HepG2 (cell line): ENCODE measurements around the gene ZSWIM8. TPM values are rescaled to one million over a fixed set of nuclear protein-coding genes. Genes with fewer than 3 reads are reported as not detected.

Experiments used
- ATAC-seq: fragments of 200-7000 bp; cut with Tn5 transposase; 3 replicates; pipeline ENCODE4 v1.9.1; 2020; ENCODE audit warnings: mild to moderate bottlenecking, moderate library complexity
- BruUV-seq: library from RNA; stranded (reverse); fragments of 400-500 nt; replicated peaks from 2 replicates; lab custom pipeline; 2021; lab: Mats Ljungman, UMichigan
- CTCF ChIA-PET: fragments of 300-600 bp; formaldehyde crosslinking; extraction: SDS; loops from one replicate; lab custom pipeline; 2021; ENCODE audit warnings: low total read pairs, inconsistent platforms, low intra/inter-chr PET ratio; lab: Yijun Ruan, JAX
- POLR2A ChIA-PET: fragments of 350-600 bp; sonication (Branson Sonifier 250); formaldehyde crosslinking; loops from one replicate; lab custom pipeline; 2020; ENCODE audit warnings: antibody characterized with exemption, inconsistent platforms; lab: Yijun Ruan, JAX
- DNase-seq: peaks from one replicate; pipeline ENCODE4 v3.0.0-alpha.2; 2015; ENCODE audit warnings: low spot score
- FAIRE-seq: peaks from 3 replicates; lab custom pipeline; 2011; peaks lifted over from hg19 to GRCh38; lab: Jason Lieb, UNC
- H2AFZ ChIP-seq: one replicate; pipeline ENCODE4 v1.6.1; 2011; ENCODE audit warnings: low read length, inconsistent platforms
- H3K27ac ChIP-seq: fragments of 300-600 bp; 3 replicates; pipeline ENCODE4 v1.8.0; 2011; ENCODE audit warnings: mixed run types, mild to moderate bottlenecking, mixed read lengths, low read length, inconsistent platforms; ENCODE audit not compliant: insufficient read depth; ENCODE audit errors: extremely low read length
- H3K27me3 ChIP-seq, 2 experiments: fragments of 200-600 bp in 1 of 2; 2 replicates in 1 of 2; 3 replicates in 1 of 2; pipeline versions ENCODE4 v1.6.0 to v1.8.0; 2011; ENCODE audit warnings: low read length in 2 of 2, mild to moderate bottlenecking in 2 of 2, moderate library complexity in 2 of 2, inconsistent platforms in 1 of 2; ENCODE audit not compliant: insufficient read depth in 2 of 2, control insufficient read depth in 1 of 2
- H3K36me3 ChIP-seq, 2 experiments: fragments of 200-600 bp in 1 of 2; replicated peaks in 1 of 2; 2 replicates in 1 of 2; 3 replicates in 1 of 2; pipeline versions ENCODE4 v1.5.1 to v1.8.0; 2011; ENCODE audit warnings: low read length in 2 of 2, inconsistent platforms in 1 of 2; ENCODE audit not compliant: insufficient read depth in 2 of 2, control insufficient read depth in 1 of 2
- H3K4me1 ChIP-seq: 2 replicates; pipeline ENCODE4 v1.5.1; 2012; ENCODE audit warnings: low read length, inconsistent platforms; ENCODE audit not compliant: insufficient read depth
- H3K4me2 ChIP-seq: 2 replicates; pipeline ENCODE4 v1.6.0; 2011; ENCODE audit warnings: low read depth, low read length, inconsistent platforms
- H3K4me3 ChIP-seq, 3 experiments: fragments of 200-600 bp in 1 of 3; sonication (generic), shearing (Covaris generic) in 1 of 3; replicated peaks in 1 of 3; 2 replicates each; pipeline ENCODE4 v1.5.1; 2011 to 2016; ENCODE audit warnings: low read length in 3 of 3, inconsistent platforms in 2 of 3, low read depth in 2 of 3, mild to moderate bottlenecking in 2 of 3, control low read depth in 1 of 3, mixed read lengths in 1 of 3; ENCODE audit not compliant: insufficient read depth in 1 of 3
- H3K79me2 ChIP-seq: one replicate; pipeline ENCODE4 v1.6.1; 2011; ENCODE audit warnings: low read length, inconsistent platforms; ENCODE audit not compliant: insufficient read depth
- H3K9ac ChIP-seq: 2 replicates; pipeline ENCODE4 v1.6.0; 2011; ENCODE audit warnings: mild to moderate bottlenecking, low read depth, low read length, inconsistent platforms; ENCODE audit not compliant: insufficient read depth
- H3K9me3 ChIP-seq: 2 replicates; pipeline ENCODE4 v1.5.1; 2012; ENCODE audit warnings: mild to moderate bottlenecking, low read length
- H4K20me1 ChIP-seq: 2 replicates; pipeline ENCODE4 v1.6.0; 2011; ENCODE audit warnings: inconsistent platforms, mild to moderate bottlenecking, low read length, moderate library complexity; ENCODE audit not compliant: insufficient read depth
- ATF5 ChIP-seq: sonication (generic); formaldehyde crosslinking; IDR thresholded peaks from 2 replicates; pipeline ENCODE4 v1.4.0; 2020; ENCODE audit warnings: mild to moderate bottlenecking, low read depth, missing genetic modification reagents
- FLYWCH1 ChIP-seq: sonication (generic); formaldehyde crosslinking; IDR thresholded peaks from 2 replicates; pipeline ENCODE4 v1.8.1; 2023; ENCODE audit warnings: mild to moderate bottlenecking, missing genetic modification reagents
- RELA ChIP-seq: sonication (generic); formaldehyde crosslinking; IDR thresholded peaks from 2 replicates; pipeline ENCODE4 v1.4.0; 2020; ENCODE audit warnings: missing genetic modification reagents
- SP140L ChIP-seq: sonication (generic); formaldehyde crosslinking; IDR thresholded peaks from 2 replicates; pipeline ENCODE4 v1.4.0; 2020; ENCODE audit warnings: missing genetic modification reagents, borderline replicate concordance
- STAT6 ChIP-seq: sonication (generic); formaldehyde crosslinking; IDR thresholded peaks from 2 replicates; pipeline ENCODE4 v1.4.0; 2020; ENCODE audit warnings: missing genetic modification reagents, mild to moderate bottlenecking, borderline replicate concordance
- ZBTB26 ChIP-seq: IDR thresholded peaks from 2 replicates; pipeline ENCODE4 v1.6.1; 2016; ENCODE audit warnings: missing compliant biosample characterization, missing genetic modification reagents, borderline replicate concordance
- ZFP41 ChIP-seq: sonication (generic); formaldehyde crosslinking; IDR thresholded peaks from 2 replicates; pipeline ENCODE4 v1.4.0; 2020; ENCODE audit warnings: mild to moderate bottlenecking, missing genetic modification reagents, borderline replicate concordance
- ZNF292 ChIP-seq: sonication (generic); formaldehyde crosslinking; IDR thresholded peaks from 2 replicates; pipeline ENCODE4 v1.8.1; 2022; ENCODE audit warnings: mild to moderate bottlenecking, low read depth, missing genetic modification reagents, borderline replicate concordance
- ZNF749 ChIP-seq: sonication (generic); formaldehyde crosslinking; IDR thresholded peaks from 2 replicates; pipeline ENCODE4 v1.8.0; 2022; ENCODE audit warnings: mild to moderate bottlenecking, missing genetic modification reagents, moderate library complexity, borderline replicate concordance
- in situ Hi-C: cut with HindIII; loops from 2 replicates; pipeline ENCODE4 v1.10.0; 2017; ENCODE audit warnings: low pct_unique_long_range_greater_than_20kb; ENCODE audit not compliant: extremely low pct_ligation_motif_present
- intact Hi-C: fragments of 100-400 bp; cut with micrococcal nuclease; formaldehyde crosslinking; loops from one replicate; pipeline ENCODE4 v1.10.0; 2022; ENCODE audit not compliant: unreplicated experiment
- polyA plus RNA-seq, 8 experiments: library from polyadenylated mRNA; depleted of rRNA in 3 of 8; stranded (reverse) in 7 of 8; unstranded in 1 of 8; fragments of >200 nt; fragmentation: Illumina TruSeq in 4 of 8; extraction: Trizol in 4 of 8; gene quantifications; 2 replicates each; pipeline versions ENCODE4 v1.2.1 to v1.2.3, GENCODE V29; 2011 to 2016; ENCODE audit warnings: low read depth in 4 of 8, missing spikeins in 1 of 8, mixed read lengths in 1 of 8; ENCODE audit not compliant: insufficient read depth in 1 of 8
- total RNA-seq, 5 experiments: library from RNA; depleted of rRNA; stranded (reverse); fragments of >200 nt; fragmentation: Illumina TruSeq; extraction: Trizol; gene quantifications; 2 replicates each; pipeline ENCODE4 v1.2.3, GENCODE V29; 2016; ENCODE audit warnings: low read depth in 1 of 5
- TF ChIP-seq, protein P1 (sequence below): sonication (generic); formaldehyde crosslinking; IDR thresholded peaks from 2 replicates; pipeline ENCODE4 v1.4.0; 2020; ENCODE audit warnings: missing genetic modification reagents; ENCODE audit errors: not compliant biosample characterization

ZSWIM8 gene
- total and polyA plus RNA-seq, 2 of the 13 experiments (the other 11 are each of a cell fraction or from before 2014, with no cell fraction given) = 39.9 to 98.2 TPM

DNA sequence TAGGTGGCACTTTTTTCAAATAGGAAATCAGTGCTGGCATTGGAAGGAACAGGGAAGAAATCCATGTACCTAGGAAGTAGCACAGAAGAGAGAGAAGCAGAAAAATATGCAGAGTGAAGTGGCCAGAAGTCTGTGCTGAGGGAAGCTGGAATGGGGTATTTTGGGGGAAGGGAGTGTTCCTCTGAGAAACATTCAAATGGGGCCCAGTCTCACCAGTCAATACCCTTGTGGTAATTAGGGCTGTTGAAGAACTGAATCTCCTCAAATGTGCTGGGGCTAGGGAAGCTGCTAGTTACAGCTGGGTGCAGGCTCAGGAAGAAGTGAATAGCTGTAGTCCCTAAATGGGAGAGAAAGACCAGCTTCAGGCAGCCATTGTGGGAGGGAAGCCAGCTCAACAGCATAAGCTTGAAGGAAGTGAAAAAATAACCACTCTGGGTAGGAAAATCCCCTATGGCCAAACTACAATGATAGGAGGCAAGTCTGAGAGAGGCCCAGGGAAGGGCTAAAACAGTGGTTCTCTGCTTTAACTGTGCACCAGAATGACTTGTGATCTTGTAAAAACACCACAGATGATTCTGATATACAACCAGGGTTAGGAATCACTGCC, 18.4 kb downstream of the ZSWIM8 start:
- H3K9me3 ChIP-seq = no peaks in the 10 kb centered on the region
- intact Hi-C loops (no loop called here), in situ Hi-C loops (no loop called here)
- CTCF ChIA-PET = no interaction called here
- no peak overlapping the region for H3K9ac ChIP-seq
- BruUV-seq = no TSS peak
- H3K27me3 ChIP-seq = no peaks in the 10 kb centered on the region
- no peak for FAIRE-seq
- DNase-seq = no peak
- no peaks in the 10 kb centered on the region for H4K20me1 ChIP-seq
- H3K36me3 ChIP-seq = peaks cover 29 to 76% of the 10 kb centered on the region in 2 experiments
- H3K79me2 ChIP-seq = no peaks in the 10 kb centered on the region
- H3K4me3 ChIP-seq = no peak overlapping the region
- TF ChIP-seq SP140L (no peak), ZBTB26 (no peak), RELA (no peak), ZNF749 (CRISPR knock-in tag) (no peak), ATF5 (CRISPR knock-in tag) (no peak), ZNF292 (CRISPR knock-in tag) (no peak), STAT6 (CRISPR knock-in tag) (no peak), ZFP41 (CRISPR knock-in tag) (no peak), FLYWCH1 (CRISPR knock-in tag) (no peak)
- TF ChIP-seq, protein P1, sequence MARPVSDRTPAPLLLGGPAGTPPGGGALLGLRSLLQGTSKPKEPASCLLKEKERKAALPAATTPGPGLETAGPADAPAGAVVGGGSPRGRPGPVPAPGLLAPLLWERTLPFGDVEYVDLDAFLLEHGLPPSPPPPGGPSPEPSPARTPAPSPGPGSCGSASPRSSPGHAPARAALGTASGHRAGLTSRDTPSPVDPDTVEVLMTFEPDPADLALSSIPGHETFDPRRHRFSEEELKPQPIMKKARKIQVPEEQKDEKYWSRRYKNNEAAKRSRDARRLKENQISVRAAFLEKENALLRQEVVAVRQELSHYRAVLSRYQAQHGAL (CRISPR knock-in tag) = no peak
- no peak overlapping the region for H3K4me2 ChIP-seq
- H3K27ac ChIP-seq = no peak overlapping the region
- no peak overlapping the region for H2AFZ ChIP-seq
- no peak for ATAC-seq
- H3K4me1 ChIP-seq = peaks cover 2% of the 10 kb centered on the region
- POLR2A ChIA-PET = no interaction called here
